AG09309 (cell line): ENCODE results near the gene CASP2.

Experiments
- DNase-seq: peaks from one replicate; pipeline ENCODE4 v3.0.0-alpha.2; 2010; ENCODE audit warnings: low read depth
- H3K4me3 ChIP-seq: 2 replicates; pipeline ENCODE4 v1.5.1; 2011; ENCODE audit warnings: mild to moderate bottlenecking, low read depth, low read length, moderate library complexity; ENCODE audit not compliant: control insufficient read depth
- CTCF ChIP-seq: IDR thresholded peaks from 2 replicates; pipeline ENCODE4 v1.5.1; 2011; ENCODE audit warnings: mild to moderate bottlenecking, low read depth, low read length, inconsistent platforms; ENCODE audit not compliant: insufficient read depth, control insufficient read depth; ENCODE audit errors: missing control alignments

The CASP2 gene

GRCh38 chr7:143356414-143357050 lies 68.4 kb downstream of the CASP2 start:
- DNase-seq = no peak
- TF ChIP-seq CTCF = no peak
- no peak overlapping the region for H3K4me3 ChIP-seq
